ENCODE results near the gene IMPDH1. TPM values are rescaled to one million over a fixed set of nuclear protein-coding genes. Genes with fewer than 3 reads are reported as not detected.

The IMPDH1 gene
- total and polyA plus RNA-seq, 9 of the 15 experiments (the other 6 are each of a cell fraction or from before 2014, with no cell fraction given) = 0.80 to 118 (median 64.3) TPM

DNA sequence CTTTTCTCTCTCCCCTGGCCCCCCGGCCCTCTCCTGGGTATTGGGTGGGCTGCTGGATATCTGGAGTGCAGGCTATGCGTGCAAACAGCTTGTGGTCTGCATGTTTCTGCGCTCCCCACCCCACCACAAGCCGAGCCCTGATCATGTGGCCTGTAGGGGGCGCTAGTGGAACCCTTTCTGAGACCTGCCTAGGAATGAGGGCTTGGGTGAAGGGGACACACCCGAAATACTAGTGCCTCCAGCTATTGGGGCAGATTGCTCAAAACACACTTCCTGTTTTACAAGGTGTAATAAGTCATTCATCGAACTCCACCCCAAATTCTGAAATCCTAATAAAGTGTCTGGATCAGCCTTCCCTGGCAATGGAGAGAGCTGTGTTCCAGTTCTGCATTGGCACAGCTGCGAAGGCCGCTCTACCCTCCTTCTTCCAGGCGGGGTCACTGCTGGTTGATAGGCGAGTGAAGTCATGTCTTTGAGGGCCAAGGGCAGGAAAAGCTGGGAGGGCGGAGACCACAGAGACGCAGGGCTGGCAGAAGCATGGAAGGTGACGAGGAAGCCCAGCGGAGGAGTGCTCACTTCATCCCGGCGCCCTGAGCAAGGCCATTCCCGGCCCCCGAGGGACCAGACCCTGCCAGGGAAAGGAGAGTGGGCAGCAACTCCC lies 28.5 kb downstream of the IMPDH1 start (continued):
- TF ChIP-seq, protein P1, sequence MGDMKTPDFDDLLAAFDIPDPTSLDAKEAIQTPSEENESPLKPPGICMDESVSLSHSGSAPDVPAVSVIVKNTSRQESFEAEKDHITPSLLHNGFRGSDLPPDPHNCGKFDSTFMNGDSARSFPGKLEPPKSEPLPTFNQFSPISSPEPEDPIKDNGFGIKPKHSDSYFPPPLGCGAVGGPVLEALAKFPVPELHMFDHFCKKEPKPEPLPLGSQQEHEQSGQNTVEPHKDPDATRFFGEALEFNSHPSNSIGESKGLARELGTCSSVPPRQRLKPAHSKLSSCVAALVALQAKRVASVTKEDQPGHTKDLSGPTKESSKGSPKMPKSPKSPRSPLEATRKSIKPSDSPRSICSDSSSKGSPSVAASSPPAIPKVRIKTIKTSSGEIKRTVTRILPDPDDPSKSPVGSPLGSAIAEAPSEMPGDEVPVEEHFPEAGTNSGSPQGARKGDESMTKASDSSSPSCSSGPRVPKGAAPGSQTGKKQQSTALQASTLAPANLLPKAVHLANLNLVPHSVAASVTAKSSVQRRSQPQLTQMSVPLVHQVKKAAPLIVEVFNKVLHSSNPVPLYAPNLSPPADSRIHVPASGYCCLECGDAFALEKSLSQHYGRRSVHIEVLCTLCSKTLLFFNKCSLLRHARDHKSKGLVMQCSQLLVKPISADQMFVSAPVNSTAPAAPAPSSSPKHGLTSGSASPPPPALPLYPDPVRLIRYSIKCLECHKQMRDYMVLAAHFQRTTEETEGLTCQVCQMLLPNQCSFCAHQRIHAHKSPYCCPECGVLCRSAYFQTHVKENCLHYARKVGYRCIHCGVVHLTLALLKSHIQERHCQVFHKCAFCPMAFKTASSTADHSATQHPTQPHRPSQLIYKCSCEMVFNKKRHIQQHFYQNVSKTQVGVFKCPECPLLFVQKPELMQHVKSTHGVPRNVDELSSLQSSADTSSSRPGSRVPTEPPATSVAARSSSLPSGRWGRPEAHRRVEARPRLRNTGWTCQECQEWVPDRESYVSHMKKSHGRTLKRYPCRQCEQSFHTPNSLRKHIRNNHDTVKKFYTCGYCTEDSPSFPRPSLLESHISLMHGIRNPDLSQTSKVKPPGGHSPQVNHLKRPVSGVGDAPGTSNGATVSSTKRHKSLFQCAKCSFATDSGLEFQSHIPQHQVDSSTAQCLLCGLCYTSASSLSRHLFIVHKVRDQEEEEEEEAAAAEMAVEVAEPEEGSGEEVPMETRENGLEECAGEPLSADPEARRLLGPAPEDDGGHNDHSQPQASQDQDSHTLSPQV (IDR thresholded peaks at IDR 0.05) = no peak
- TF ChIP-seq, protein P2, sequence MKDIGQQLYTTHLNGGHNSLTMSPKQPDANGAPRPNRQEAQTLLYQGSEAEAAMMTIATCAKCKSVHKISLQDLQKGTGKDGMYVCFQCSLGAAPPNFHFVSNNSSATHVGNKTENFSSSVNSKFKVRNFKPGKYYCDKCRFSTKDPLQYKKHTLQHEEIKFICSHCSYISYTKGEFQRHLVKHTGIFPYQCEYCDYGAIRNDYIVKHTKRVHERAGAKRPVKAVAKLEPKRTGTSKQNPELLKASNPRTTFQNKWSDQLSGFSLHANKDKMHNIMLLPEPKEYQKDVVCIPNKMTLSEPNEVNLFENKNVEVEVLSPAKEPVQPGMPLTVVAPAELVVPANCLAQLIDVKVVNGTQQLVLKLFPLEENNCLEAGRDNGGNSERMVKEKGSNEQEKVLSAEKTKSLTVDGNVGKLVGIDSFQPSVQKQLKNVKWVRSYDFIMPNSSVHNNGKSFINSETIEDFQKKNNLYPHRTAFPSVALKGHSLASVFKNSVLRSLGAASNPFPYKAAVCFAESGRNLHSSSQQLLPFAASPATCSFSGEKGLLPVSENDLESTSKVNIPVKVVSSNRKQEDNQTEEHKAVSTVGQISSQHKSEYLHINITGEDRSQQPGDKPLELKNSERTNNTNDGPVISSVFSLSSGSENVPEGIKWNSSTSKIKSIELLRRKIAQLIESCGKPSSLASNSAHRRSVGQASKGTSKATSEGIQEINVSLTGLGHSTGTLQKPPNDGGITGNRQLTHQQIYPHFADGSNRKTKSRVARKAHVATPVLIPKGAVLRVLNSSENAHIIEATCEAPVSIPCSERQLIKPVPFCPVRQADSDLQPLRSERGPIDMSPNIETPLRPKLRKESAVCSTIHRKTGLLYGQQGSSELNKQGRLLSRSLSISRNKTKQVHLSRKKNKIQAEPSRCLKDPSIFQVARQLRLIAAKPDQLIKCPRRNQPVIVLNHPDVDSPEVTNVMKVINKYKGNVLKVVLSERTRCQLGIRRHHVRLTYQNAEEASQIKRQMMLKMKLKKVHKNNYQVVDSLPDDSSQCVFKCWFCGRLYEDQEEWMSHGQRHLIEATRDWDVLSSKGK (CRISPR knock-in tag; IDR thresholded peaks at IDR 0.05) = no peak
- no peak for TF ChIP-seq MLX (CRISPR knock-in tag; conservative IDR thresholded peaks at IDR 0.05)
- TF ChIP-seq STAT6 (CRISPR knock-in tag; IDR thresholded peaks at IDR 0.05) = peak; percentile 87; the same call in 1 of the 2 replicates
- TF ChIP-seq TFAM (CRISPR knock-in tag; conservative IDR thresholded peaks at IDR 0.05) = no peak
- peak; percentile 83; the same call in 1 of the 2 replicates for TF ChIP-seq XRCC5 (IDR thresholded peaks at IDR 0.05; ENCODE audit: low read depth, low read length)
- no peak for TF ChIP-seq TRIM28 (IDR thresholded peaks at IDR 0.05)
- TF ChIP-seq NR3C1 (CRISPR knock-in tag; IDR thresholded peaks at IDR 0.05) = 0 out of 2 replicates have a peak, but pooled peaks have one; percentile 27
- TF ChIP-seq CTCF (IDR thresholded peaks at IDR 0.05 in 2 of 3, conservative IDR thresholded peaks at IDR 0.05 in 1 of 3; ENCODE audit: insufficient read depth in 2 of 3, low read depth in 1 of 3, low read length in 3 of 3) = peak; percentile 84 to 98 (median 86)
- no peak for TF ChIP-seq NFE2 (IDR thresholded peaks at IDR 0.05; ENCODE audit: low read depth)
- peak; percentile 48; the same call in 1 of the 2 replicates for TF ChIP-seq ZBTB7A (IDR thresholded peaks at IDR 0.05; ENCODE audit: borderline replicate concordance, control insufficient read depth, low read depth, low read length)
